MM.1S (cell line): ENCODE data around the gene ALDH1A3.

Experiments used
- CTCF ChIP-seq: fragments of 300-600 bp; sonication (generic); IDR thresholded peaks from 2 replicates; pipeline ENCODE4 v1.5.1; 2016; ENCODE audit warnings: antibody characterized with exemption, low read length, mixed read lengths
- EZH2 ChIP-seq: fragments of 300-600 bp; sonication (generic); optimal IDR thresholded peaks from 2 replicates; pipeline ENCODE3; 2017; ENCODE audit warnings: low read depth, mild to moderate bottlenecking, antibody characterized with exemption, low read length, mixed read lengths

- no peak for TF ChIP-seq CTCF
- TF ChIP-seq EZH2, result no peak
Measured at GRCh38 chr15:100861511-100861991, 18.1 kb upstream of the ALDH1A3 start.
